ENCODE results near the gene OR2AT4.
"Not testable (repeated sequence)": the region's sequence is repeated elsewhere in the genome, so short reads cannot be mapped to it uniquely, and the experiment has no call there.

OR2AT4 gene

GRCh38 chr11:75096456-75097172 is at the start of gene OR2AT4:
Gene OR2AT4, minus strand, starts transcription at chr11:75096876.
- no peak for DNase-seq

GRCh38 chr11:75145972-75146519 is 49.4 kb upstream of the OR2AT4 start:
- no peak for DNase-seq

- no peak for DNase-seq
Measured at GRCh38 chr11:75145196-75145971, 48.7 kb upstream of the OR2AT4 start.

- no peak for DNase-seq
Measured at GRCh38 chr11:75144716-75145014, 48.0 kb upstream of the OR2AT4 start.

- no peak for DNase-seq
Measured at GRCh38 chr11:75143420-75143731, 46.7 kb upstream of the OR2AT4 start.

GRCh38 chr11:75142714-75143419 is 46.2 kb upstream of the OR2AT4 start:
- DNase-seq = peak; percentile 3

GRCh38 chr11:75141166-75141565 is 44.5 kb upstream of the OR2AT4 start:
- DNase-seq = no peak

- peak; percentile 53 for DNase-seq
Measured at GRCh38 chr11:75140269-75141138, 43.8 kb upstream of the OR2AT4 start.

- DNase-seq = no peak
Measured at GRCh38 chr11:75135651-75136050, 39.0 kb upstream of the OR2AT4 start.

- no peak for DNase-seq
Measured at GRCh38 chr11:75135021-75135650, 38.5 kb upstream of the OR2AT4 start.

GRCh38 chr11:75133976-75134375 is 37.3 kb upstream of the OR2AT4 start:
- DNase-seq = no peak

GRCh38 chr11:75132080-75132479 is 35.4 kb upstream of the OR2AT4 start:
- no peak for DNase-seq

GRCh38 chr11:75126564-75126963 is 29.9 kb upstream of the OR2AT4 start:
- no peak for DNase-seq

- no peak for DNase-seq
Measured at GRCh38 chr11:75118577-75118976, 21.9 kb upstream of the OR2AT4 start.

- no peak for DNase-seq
Measured at GRCh38 chr11:75114465-75114864, 17.8 kb upstream of the OR2AT4 start.

GRCh38 chr11:75113030-75113429 is 16.4 kb upstream of the OR2AT4 start:
- DNase-seq = no peak

GRCh38 chr11:75112200-75112599 is 15.5 kb upstream of the OR2AT4 start:
- no peak for DNase-seq

GRCh38 chr11:75107187-75107586 is 10.5 kb upstream of the OR2AT4 start:
- no peak for DNase-seq

GRCh38 chr11:75105967-75106681 is 9.4 kb upstream of the OR2AT4 start:
- not testable (repeated sequence) for DNase-seq

GRCh38 chr11:75105462-75105925 is 8.8 kb upstream of the OR2AT4 start:
- peak; percentile 22 for DNase-seq

- DNase-seq = no peak
Measured at GRCh38 chr11:75103380-75104026, 6.8 kb upstream of the OR2AT4 start.
